Smooth muscle cell (in vitro differentiated cells): ENCODE measurements around the gene MAP7D2. TPM values are rescaled to one million over a fixed set of nuclear protein-coding genes. Genes with fewer than 3 reads are reported as not detected.

Experiments used
- DNase-seq: peaks from one replicate; lab custom pipeline; 2025; ENCODE audit not compliant: unreplicated experiment; lab: John Stamatoyannopoulos, UW
- H2AFZ ChIP-seq: fragments of 200-600 bp; sonication (generic); 2 replicates; pipeline ENCODE4 v1.6.0; 2016; ENCODE audit warnings: antibody characterized with exemption, low read depth, mild to moderate bottlenecking
- H3F3A ChIP-seq: fragments of 200-600 bp; sonication (generic); 2 replicates; pipeline ENCODE4 v1.6.0; 2017; ENCODE audit warnings: antibody characterized with exemption, low read depth
- H3K27ac ChIP-seq: fragments of 200-600 bp; sonication (generic); 2 replicates; pipeline ENCODE4 v1.5.1; 2016; ENCODE audit warnings: low read depth, mild to moderate bottlenecking
- H3K27me3 ChIP-seq: fragments of 200-600 bp; sonication (generic); 2 replicates; pipeline ENCODE4 v1.6.1; 2016; ENCODE audit warnings: low read depth, mild to moderate bottlenecking
- H3K36me3 ChIP-seq: fragments of 200-600 bp; sonication (generic); 2 replicates; pipeline ENCODE4 v1.5.1; 2016; ENCODE audit warnings: low read depth
- H3K4me1 ChIP-seq: fragments of 200-600 bp; sonication (generic); 2 replicates; pipeline ENCODE4 v1.5.1; 2016; ENCODE audit warnings: low read depth
- H3K4me2 ChIP-seq: fragments of 200-600 bp; sonication (generic); 2 replicates; pipeline ENCODE4 v1.6.0; 2016; ENCODE audit warnings: mild to moderate bottlenecking
- H3K4me3 ChIP-seq: fragments of 200-600 bp; sonication (generic); 2 replicates; pipeline ENCODE4 v1.5.1; 2016; ENCODE audit warnings: mild to moderate bottlenecking
- H3K79me2 ChIP-seq: fragments of 200-600 bp; sonication (generic); 2 replicates; pipeline ENCODE4 v1.6.0; 2016; ENCODE audit warnings: low read depth, mild to moderate bottlenecking
- H3K9ac ChIP-seq: fragments of 200-600 bp; sonication (generic); 2 replicates; pipeline ENCODE4 v1.6.0; 2016; ENCODE audit warnings: low read depth
- H3K9me3 ChIP-seq: fragments of 200-600 bp; sonication (generic); replicated peaks from 2 replicates; pipeline ENCODE4 v1.5.1; 2016; ENCODE audit warnings: low read depth
- H4K20me1 ChIP-seq: fragments of 200-600 bp; sonication (generic); 2 replicates; pipeline ENCODE4 v1.6.0; 2016; ENCODE audit warnings: low read depth
- WGBS: methylation state at CpG from one replicate; pipeline ENCODE4 v1.1.7; 2016; ENCODE audit warnings: low lambda C conversion rate; 5-methylcytosine and 5-hydroxymethylcytosine counted together
- polyA plus RNA-seq: library from polyadenylated mRNA; unstranded; fragments of >200 nt; fragmentation: Nextera tagmentation; extraction: Ambion mirVana; gene quantifications from 2 replicates; pipeline ENCODE4 v1.2.1, GENCODE V29; 2016
- total RNA-seq: library from RNA; depleted of rRNA; stranded (reverse); fragments of >200 nt; gene quantifications from 2 replicates; pipeline ENCODE4 v1.2.3, GENCODE V29; 2014
- TF ChIP-seq, protein P1 (sequence below): fragments of 200-600 bp; sonication (generic); IDR thresholded peaks from 2 replicates; pipeline ENCODE4 v1.5.1; 2017; ENCODE audit warnings: borderline replicate concordance, mild to moderate bottlenecking, antibody characterized with exemption; ENCODE audit not compliant: insufficient read depth, poor library complexity, severe bottlenecking

The MAP7D2 gene
- total and polyA plus RNA-seq, 2 experiments from 2014 or later = 0.18 TPM; not detected in 1

DNA sequence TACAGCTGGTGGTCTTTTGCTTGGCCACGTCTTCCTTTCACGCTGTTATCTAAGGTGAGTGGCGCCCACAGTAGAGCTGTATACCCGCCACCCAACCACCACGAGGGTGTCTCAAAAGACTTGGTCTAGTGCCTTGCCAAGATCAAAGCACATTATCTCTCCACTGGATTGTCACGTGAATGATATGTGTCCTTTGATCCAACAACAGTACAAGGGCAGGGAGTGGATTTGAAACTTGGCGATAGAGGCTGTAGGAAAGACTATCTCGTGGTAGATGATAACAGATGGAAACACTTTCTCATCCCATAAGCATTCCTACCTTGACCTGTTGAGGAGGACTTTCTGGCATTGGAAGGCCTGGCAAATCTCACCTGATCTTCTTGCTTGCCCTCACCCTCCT, 88.1 kb downstream of the MAP7D2 start:
- H3K9ac ChIP-seq = no peak overlapping the region
- H3K4me1 ChIP-seq = no peaks in the 10 kb centered on the region
- H3F3A ChIP-seq = no peaks in the 10 kb centered on the region
- H4K20me1 ChIP-seq = no peaks in the 10 kb centered on the region
- H2AFZ ChIP-seq = no peak overlapping the region
- TF ChIP-seq, protein P1, sequence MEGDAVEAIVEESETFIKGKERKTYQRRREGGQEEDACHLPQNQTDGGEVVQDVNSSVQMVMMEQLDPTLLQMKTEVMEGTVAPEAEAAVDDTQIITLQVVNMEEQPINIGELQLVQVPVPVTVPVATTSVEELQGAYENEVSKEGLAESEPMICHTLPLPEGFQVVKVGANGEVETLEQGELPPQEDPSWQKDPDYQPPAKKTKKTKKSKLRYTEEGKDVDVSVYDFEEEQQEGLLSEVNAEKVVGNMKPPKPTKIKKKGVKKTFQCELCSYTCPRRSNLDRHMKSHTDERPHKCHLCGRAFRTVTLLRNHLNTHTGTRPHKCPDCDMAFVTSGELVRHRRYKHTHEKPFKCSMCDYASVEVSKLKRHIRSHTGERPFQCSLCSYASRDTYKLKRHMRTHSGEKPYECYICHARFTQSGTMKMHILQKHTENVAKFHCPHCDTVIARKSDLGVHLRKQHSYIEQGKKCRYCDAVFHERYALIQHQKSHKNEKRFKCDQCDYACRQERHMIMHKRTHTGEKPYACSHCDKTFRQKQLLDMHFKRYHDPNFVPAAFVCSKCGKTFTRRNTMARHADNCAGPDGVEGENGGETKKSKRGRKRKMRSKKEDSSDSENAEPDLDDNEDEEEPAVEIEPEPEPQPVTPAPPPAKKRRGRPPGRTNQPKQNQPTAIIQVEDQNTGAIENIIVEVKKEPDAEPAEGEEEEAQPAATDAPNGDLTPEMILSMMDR = no peak
- no peaks in the 10 kb centered on the region for H3K36me3 ChIP-seq
- DNase-seq = no peak
- no peak overlapping the region for H3K27ac ChIP-seq
- no peak overlapping the region for H3K4me3 ChIP-seq
- H3K9me3 ChIP-seq = no peaks in the 10 kb centered on the region
- no peaks in the 10 kb centered on the region for H3K27me3 ChIP-seq
- 76% methylated on average over 8 of the region's 8 CpGs for WGBS
- H3K4me2 ChIP-seq = no peak overlapping the region
- no peaks in the 10 kb centered on the region for H3K79me2 ChIP-seq

- no peak overlapping the region for H3K4me2 ChIP-seq
- no peak for DNase-seq
- WGBS = 58% methylated on average over 2 of the region's 2 CpGs
- no peaks in the 10 kb centered on the region for H3F3A ChIP-seq
- TF ChIP-seq, protein P1 = no peak
- no peaks in the 10 kb centered on the region for H4K20me1 ChIP-seq
- no peak overlapping the region for H3K9ac ChIP-seq
- H2AFZ ChIP-seq = no peak overlapping the region
- no peaks in the 10 kb centered on the region for H3K27me3 ChIP-seq
- no peaks in the 10 kb centered on the region for H3K79me2 ChIP-seq
- H3K27ac ChIP-seq = no peak overlapping the region
- no peaks in the 10 kb centered on the region for H3K36me3 ChIP-seq
- no peak overlapping the region for H3K4me3 ChIP-seq
- no peaks in the 10 kb centered on the region for H3K9me3 ChIP-seq
- no peaks in the 10 kb centered on the region for H3K4me1 ChIP-seq
Observed at GRCh38 chrX:20026278-20026677, 90.4 kb downstream of the MAP7D2 start.

- no peak overlapping the region for H3K4me2 ChIP-seq
- H3K9ac ChIP-seq = no peak overlapping the region
- no peak overlapping the region for H3K4me3 ChIP-seq
- no peaks in the 10 kb centered on the region for H3K27me3 ChIP-seq
- no peak overlapping the region for H3K27ac ChIP-seq
- H3K36me3 ChIP-seq = no peaks in the 10 kb centered on the region
- H2AFZ ChIP-seq = no peak overlapping the region
- no peaks in the 10 kb centered on the region for H3F3A ChIP-seq
- H4K20me1 ChIP-seq = no peaks in the 10 kb centered on the region
- no peak for DNase-seq
- WGBS = 81% methylated on average over 6 of the region's 6 CpGs
- TF ChIP-seq, protein P1 = no peak
- H3K79me2 ChIP-seq = no peaks in the 10 kb centered on the region
- no peaks in the 10 kb centered on the region for H3K9me3 ChIP-seq
- no peaks in the 10 kb centered on the region for H3K4me1 ChIP-seq
Observed at GRCh38 chrX:20019672-20020365, 96.9 kb downstream of the MAP7D2 start.

DNA sequence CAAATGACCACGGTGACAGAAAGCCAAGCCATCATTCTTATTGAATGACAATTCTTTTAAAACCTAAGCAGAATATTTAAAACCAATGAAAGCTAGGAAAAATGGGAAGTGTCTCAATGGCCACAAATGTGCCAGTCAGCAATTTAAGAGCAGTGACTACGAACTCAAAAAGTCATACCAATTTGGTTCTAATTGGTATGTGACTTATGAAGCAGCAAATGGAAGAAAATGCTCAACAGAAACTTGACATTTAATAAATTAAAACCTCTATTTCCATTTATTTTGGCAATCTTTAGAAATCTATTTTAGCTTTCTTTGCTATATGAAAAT, 100.1 kb downstream of the MAP7D2 start:
- Histone ChIP-seq H3K4me2 (no peak overlapping the region), H3F3A (no peaks in the 10 kb centered on the region), H3K27ac (no peak overlapping the region), H3K4me1 (no peaks in the 10 kb centered on the region), H2AFZ (no peak overlapping the region), H3K9me3 (no peaks in the 10 kb centered on the region), H4K20me1 (no peaks in the 10 kb centered on the region), H3K79me2 (no peaks in the 10 kb centered on the region), H3K36me3 (no peaks in the 10 kb centered on the region), H3K27me3 (no peaks in the 10 kb centered on the region), H3K4me3 (no peak overlapping the region), H3K9ac (no peak overlapping the region)
- DNase-seq = no peak
- TF ChIP-seq, protein P1 = no peak
- 72% methylated on average over 2 of the region's 2 CpGs for WGBS
